HEK293 (cell line): ENCODE data around the gene L3MBTL3.

ENCODE experiments used
- CTCF ChIA-PET: fragments of 350-600 bp; formaldehyde crosslinking; extraction: SDS; loops from one replicate; lab custom pipeline; 2021; ENCODE audit warnings: antibody characterized with exemption; lab: Yijun Ruan, JAX
- POLR2A ChIA-PET: fragments of 300-600 bp; formaldehyde crosslinking; extraction: SDS; loops from one replicate; lab custom pipeline; 2020; ENCODE audit warnings: antibody characterized with exemption, inconsistent platforms; lab: Yijun Ruan, JAX
- H3K27ac ChIP-seq: fragments of 200-500 bp; sonication (Bioruptor generic); 2 replicates; pipeline ENCODE4 v1.5.1; 2014; ENCODE audit warnings: low read depth, low read length, control low read depth, inconsistent platforms; ENCODE audit errors: extremely low read depth
- H3K36me3 ChIP-seq, 2 experiments: fragments of 200-500 bp in 1 of 2; sonication (Bioruptor generic) in 1 of 2; 1 replicate in 1 of 2; 2 replicates in 1 of 2; pipeline ENCODE4 v1.5.1; 2014 to 2017; ENCODE audit warnings: inconsistent platforms in 2 of 2, low read length in 2 of 2; ENCODE audit not compliant: control insufficient read depth in 2 of 2, insufficient read depth in 1 of 2
- H3K4me1 ChIP-seq: fragments of 200-500 bp; sonication (Bioruptor generic); 2 replicates; pipeline ENCODE4 v1.5.1; 2014; ENCODE audit warnings: mild to moderate bottlenecking, low read length, inconsistent platforms; ENCODE audit not compliant: control insufficient read depth, insufficient read depth
- H3K4me3 ChIP-seq: 2 replicates; pipeline ENCODE4 v1.5.1; 2011; ENCODE audit warnings: low read depth, mild to moderate bottlenecking, control low read depth, low read length, moderate library complexity
- H3K9me3 ChIP-seq: fragments of 200-500 bp; sonication (Bioruptor generic); 2 replicates; pipeline ENCODE4 v1.5.1; 2014; ENCODE audit warnings: low read depth, low read length, inconsistent platforms; ENCODE audit not compliant: control insufficient read depth, insufficient read depth
- GLIS1 ChIP-seq: fragments of 450-650 bp; formaldehyde crosslinking; IDR thresholded peaks from 2 replicates; pipeline ENCODE4 v1.5.1; 2016; ENCODE audit warnings: missing biosample characterization, missing genetic modification characterization
- HOXC10 ChIP-seq: sonication (generic); formaldehyde crosslinking; IDR thresholded peaks from 2 replicates; pipeline ENCODE4 v1.8.1; 2023; ENCODE audit warnings: mild to moderate bottlenecking, missing genetic modification reagents
- OVOL3 ChIP-seq: fragments of 450-650 bp; formaldehyde crosslinking; IDR thresholded peaks from 2 replicates; pipeline ENCODE4 v1.5.1; 2016; ENCODE audit warnings: missing biosample characterization, missing genetic modification characterization
- ZNF169 ChIP-seq: fragments of 450-650 bp; formaldehyde crosslinking; IDR thresholded peaks from 2 replicates; pipeline ENCODE4 v1.5.1; 2016; ENCODE audit warnings: missing biosample characterization, missing genetic modification characterization
- ZNF23 ChIP-seq: fragments of 450-650 bp; formaldehyde crosslinking; IDR thresholded peaks from 2 replicates; pipeline ENCODE4 v1.5.1; 2016; ENCODE audit warnings: missing biosample characterization, missing genetic modification characterization, borderline replicate concordance
- ZNF324 ChIP-seq: fragments of 450-650 bp; formaldehyde crosslinking; IDR thresholded peaks from 2 replicates; pipeline ENCODE4 v1.5.1; 2016; ENCODE audit warnings: missing biosample characterization, missing genetic modification characterization
- ZNF366 ChIP-seq: fragments of 450-650 bp; formaldehyde crosslinking; conservative IDR thresholded peaks from 2 replicates; pipeline ENCODE4 v1.5.1; 2016; ENCODE audit warnings: missing biosample characterization, missing genetic modification characterization
- ZNF37A ChIP-seq: fragments of 450-650 bp; IDR thresholded peaks from 2 replicates; pipeline ENCODE4 v1.5.1; 2018; ENCODE audit warnings: missing biosample characterization, missing genetic modification characterization
- ZNF391 ChIP-seq: fragments of 450-650 bp; formaldehyde crosslinking; IDR thresholded peaks from 2 replicates; pipeline ENCODE4 v1.5.1; 2016; ENCODE audit warnings: low read depth, missing biosample characterization, missing genetic modification characterization, borderline replicate concordance
- ZNF433 ChIP-seq: fragments of 450-650 bp; formaldehyde crosslinking; IDR thresholded peaks from 2 replicates; pipeline ENCODE4 v1.5.1; 2016; ENCODE audit warnings: missing biosample characterization, missing genetic modification characterization, low read depth
- ZNF701 ChIP-seq: fragments of 450-650 bp; formaldehyde crosslinking; IDR thresholded peaks from 2 replicates; pipeline ENCODE4 v1.5.1; 2016; ENCODE audit warnings: missing biosample characterization, missing genetic modification characterization
- ZNF76 ChIP-seq: fragments of 450-650 bp; formaldehyde crosslinking; IDR thresholded peaks from 2 replicates; pipeline ENCODE4; 2016; ENCODE audit warnings: low read depth, missing biosample characterization, missing genetic modification characterization, borderline replicate concordance
- ZNF791 ChIP-seq: fragments of 450-650 bp; formaldehyde crosslinking; IDR thresholded peaks from 2 replicates; pipeline ENCODE4 v1.5.1; 2016; ENCODE audit warnings: missing biosample characterization, missing genetic modification characterization
- ZNF830 ChIP-seq: fragments of 450-650 bp; IDR thresholded peaks from 2 replicates; pipeline ENCODE4 v1.5.0; 2018; ENCODE audit warnings: missing biosample characterization, missing genetic modification characterization, low read depth, mild to moderate bottlenecking, moderate library complexity
- TF ChIP-seq, protein P1 (sequence below): sonication (generic); formaldehyde crosslinking; IDR thresholded peaks from 2 replicates; pipeline ENCODE4 v1.8.1; 2022; ENCODE audit warnings: mild to moderate bottlenecking, moderate library complexity, missing genetic modification reagents
- TF ChIP-seq, protein P2 (sequence below): fragments of 450-650 bp; formaldehyde crosslinking; IDR thresholded peaks from 2 replicates; pipeline ENCODE4 v1.5.1; 2016; ENCODE audit warnings: missing biosample characterization, missing genetic modification characterization, borderline replicate concordance
- TF ChIP-seq, protein P3 (sequence below): fragments of 450-650 bp; formaldehyde crosslinking; IDR thresholded peaks from 2 replicates; pipeline ENCODE4 v1.5.1; 2016; ENCODE audit warnings: missing biosample characterization, missing genetic modification characterization
- TF ChIP-seq, protein P4 (sequence below): IDR thresholded peaks from 2 replicates; pipeline ENCODE4 v1.6.1; 2011; ENCODE audit warnings: mild to moderate bottlenecking, low read depth, low read length, borderline replicate concordance
- TF ChIP-seq, protein P5 (sequence below): fragments of 450-650 bp; formaldehyde crosslinking; IDR thresholded peaks from 2 replicates; pipeline ENCODE4 v1.5.1; 2016; ENCODE audit warnings: missing biosample characterization, missing genetic modification characterization

Gene L3MBTL3

DNA sequence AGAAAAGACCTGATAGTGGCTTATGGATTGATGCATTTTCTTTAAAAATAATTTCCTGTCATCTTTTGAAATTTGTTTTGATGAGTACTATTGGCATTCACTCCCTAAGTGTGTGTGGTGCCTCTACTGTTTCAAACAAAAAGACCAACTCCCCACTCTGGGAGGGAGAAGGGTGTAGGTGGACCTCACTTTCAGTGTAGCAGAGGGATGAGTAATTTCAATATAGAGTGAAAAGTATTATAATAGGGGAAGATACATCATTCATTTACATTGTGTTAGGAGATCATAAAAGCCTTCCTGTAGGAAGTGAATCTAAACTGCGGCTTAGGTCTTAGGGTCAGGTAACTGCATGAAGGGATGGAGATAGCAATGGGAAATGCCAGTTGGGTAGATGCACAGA lies 158.0 kb downstream of the L3MBTL3 start (continued):
- TF ChIP-seq ZNF391 (tag by site-specific recombination) (no peak), GLIS1 (tag by site-specific recombination) (no peak), HOXC10 (CRISPR knock-in tag) (no peak), ZNF76 (tag by site-specific recombination) (no peak), ZNF433 (tag by site-specific recombination) (no peak)
- TF ChIP-seq, protein P1, sequence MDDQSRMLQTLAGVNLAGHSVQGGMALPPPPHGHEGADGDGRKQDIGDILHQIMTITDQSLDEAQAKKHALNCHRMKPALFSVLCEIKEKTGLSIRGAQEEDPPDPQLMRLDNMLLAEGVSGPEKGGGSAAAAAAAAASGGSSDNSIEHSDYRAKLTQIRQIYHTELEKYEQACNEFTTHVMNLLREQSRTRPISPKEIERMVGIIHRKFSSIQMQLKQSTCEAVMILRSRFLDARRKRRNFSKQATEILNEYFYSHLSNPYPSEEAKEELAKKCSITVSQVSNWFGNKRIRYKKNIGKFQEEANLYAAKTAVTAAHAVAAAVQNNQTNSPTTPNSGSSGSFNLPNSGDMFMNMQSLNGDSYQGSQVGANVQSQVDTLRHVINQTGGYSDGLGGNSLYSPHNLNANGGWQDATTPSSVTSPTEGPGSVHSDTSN (CRISPR knock-in tag): no peak
- TF ChIP-seq, protein P2, sequence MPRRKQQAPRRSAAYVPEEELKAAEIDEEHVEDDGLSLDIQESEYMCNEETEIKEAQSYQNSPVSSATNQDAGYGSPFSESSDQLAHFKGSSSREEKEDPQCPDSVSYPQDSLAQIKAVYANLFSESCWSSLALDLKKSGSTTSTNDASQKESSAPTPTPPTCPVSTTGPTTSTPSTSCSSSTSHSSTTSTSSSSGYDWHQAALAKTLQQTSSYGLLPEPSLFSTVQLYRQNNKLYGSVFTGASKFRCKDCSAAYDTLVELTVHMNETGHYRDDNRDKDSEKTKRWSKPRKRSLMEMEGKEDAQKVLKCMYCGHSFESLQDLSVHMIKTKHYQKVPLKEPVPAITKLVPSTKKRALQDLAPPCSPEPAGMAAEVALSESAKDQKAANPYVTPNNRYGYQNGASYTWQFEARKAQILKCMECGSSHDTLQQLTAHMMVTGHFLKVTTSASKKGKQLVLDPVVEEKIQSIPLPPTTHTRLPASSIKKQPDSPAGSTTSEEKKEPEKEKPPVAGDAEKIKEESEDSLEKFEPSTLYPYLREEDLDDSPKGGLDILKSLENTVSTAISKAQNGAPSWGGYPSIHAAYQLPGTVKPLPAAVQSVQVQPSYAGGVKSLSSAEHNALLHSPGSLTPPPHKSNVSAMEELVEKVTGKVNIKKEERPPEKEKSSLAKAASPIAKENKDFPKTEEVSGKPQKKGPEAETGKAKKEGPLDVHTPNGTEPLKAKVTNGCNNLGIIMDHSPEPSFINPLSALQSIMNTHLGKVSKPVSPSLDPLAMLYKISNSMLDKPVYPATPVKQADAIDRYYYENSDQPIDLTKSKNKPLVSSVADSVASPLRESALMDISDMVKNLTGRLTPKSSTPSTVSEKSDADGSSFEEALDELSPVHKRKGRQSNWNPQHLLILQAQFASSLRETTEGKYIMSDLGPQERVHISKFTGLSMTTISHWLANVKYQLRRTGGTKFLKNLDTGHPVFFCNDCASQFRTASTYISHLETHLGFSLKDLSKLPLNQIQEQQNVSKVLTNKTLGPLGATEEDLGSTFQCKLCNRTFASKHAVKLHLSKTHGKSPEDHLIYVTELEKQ (tag by site-specific recombination): no peak

DNA sequence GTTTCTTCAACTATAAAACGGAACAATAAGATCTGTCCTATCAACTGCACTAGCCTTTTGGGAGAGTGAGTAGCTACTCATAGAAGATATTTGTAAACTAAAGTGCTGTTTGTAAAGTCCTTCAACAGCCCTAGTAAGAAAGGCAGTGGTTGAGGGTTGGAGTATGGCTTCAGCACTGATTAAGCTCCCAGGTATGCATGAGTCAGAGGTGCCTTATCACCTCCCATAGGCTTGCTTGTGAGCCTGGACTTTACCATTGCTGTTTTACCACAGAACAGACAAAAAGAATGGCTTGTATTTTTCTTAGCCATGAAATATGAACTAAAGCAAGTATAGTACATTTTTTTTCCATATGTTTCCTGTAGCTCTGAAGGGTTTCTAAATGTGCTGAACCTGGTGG lies 160.3 kb downstream of the L3MBTL3 start:
- Histone ChIP-seq H3K27ac (no peak overlapping the region), H3K4me3 (no peak overlapping the region), H3K4me1 (no peaks in the 10 kb centered on the region), H3K36me3 (no peaks in the 10 kb centered on the region), H3K9me3 (no peaks in the 10 kb centered on the region)
- POLR2A ChIA-PET: no interaction called here
- CTCF ChIA-PET: interaction anchor here (0.6 kb wide), 1 partner anchor 8 kb away, joined by 3 read pairs; no protein-coding TSS in a partner anchor
- no peak for TF ChIP-seq ZNF791 (tag by site-specific recombination)
- TF ChIP-seq ZNF701 (tag by site-specific recombination): no peak
- TF ChIP-seq ZNF830 (tag by site-specific recombination): no peak
- no peak for TF ChIP-seq ZNF37A
- no peak for TF ChIP-seq ZNF23 (tag by site-specific recombination)
- TF ChIP-seq ZNF169 (tag by site-specific recombination): no peak
- TF ChIP-seq, protein P3, sequence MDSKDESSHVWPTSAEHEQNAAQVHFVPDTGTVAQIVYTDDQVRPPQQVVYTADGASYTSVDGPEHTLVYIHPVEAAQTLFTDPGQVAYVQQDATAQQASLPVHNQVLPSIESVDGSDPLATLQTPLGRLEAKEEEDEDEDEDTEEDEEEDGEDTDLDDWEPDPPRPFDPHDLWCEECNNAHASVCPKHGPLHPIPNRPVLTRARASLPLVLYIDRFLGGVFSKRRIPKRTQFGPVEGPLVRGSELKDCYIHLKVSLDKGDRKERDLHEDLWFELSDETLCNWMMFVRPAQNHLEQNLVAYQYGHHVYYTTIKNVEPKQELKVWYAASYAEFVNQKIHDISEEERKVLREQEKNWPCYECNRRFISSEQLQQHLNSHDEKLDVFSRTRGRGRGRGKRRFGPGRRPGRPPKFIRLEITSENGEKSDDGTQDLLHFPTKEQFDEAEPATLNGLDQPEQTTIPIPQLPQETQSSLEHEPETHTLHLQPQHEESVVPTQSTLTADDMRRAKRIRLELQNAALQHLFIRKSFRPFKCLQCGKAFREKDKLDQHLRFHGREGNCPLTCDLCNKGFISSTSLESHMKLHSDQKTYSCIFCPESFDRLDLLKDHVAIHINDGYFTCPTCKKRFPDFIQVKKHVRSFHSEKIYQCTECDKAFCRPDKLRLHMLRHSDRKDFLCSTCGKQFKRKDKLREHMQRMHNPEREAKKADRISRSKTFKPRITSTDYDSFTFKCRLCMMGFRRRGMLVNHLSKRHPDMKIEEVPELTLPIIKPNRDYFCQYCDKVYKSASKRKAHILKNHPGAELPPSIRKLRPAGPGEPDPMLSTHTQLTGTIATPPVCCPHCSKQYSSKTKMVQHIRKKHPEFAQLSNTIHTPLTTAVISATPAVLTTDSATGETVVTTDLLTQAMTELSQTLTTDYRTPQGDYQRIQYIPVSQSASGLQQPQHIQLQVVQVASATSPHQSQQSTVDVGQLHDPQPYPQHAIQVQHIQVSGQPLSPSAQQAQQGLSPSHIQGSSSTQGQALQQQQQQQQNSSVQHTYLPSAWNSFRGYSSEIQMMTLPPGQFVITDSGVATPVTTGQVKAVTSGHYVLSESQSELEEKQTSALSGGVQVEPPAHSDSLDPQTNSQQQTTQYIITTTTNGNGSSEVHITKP (tag by site-specific recombination): 0 out of 2 replicates have a peak, but pooled peaks have one; percentile 20

DNA sequence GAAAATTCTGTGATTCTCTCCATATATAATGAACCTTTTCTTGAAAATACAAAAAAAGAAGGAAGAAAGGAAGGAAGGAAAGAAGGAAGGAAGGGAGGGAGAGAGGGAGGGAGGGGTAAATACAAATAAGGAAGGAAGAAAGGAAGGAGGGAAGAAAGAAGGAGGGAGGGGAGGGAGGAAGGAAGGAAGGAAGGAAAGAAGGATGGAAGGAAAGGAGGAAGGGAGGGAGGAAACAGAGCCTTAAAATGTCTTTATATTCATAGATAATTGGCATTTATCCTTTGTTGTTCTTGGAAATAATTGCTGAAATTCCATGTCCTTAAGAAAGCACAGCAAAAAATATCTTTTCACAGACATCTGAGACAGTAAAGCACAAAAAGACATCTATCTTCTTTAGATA lies 164.1 kb downstream of the L3MBTL3 start:
- H3K4me1 ChIP-seq: no peaks in the 10 kb centered on the region
- H3K4me3 ChIP-seq: no peak overlapping the region
- H3K9me3 ChIP-seq: no peaks in the 10 kb centered on the region
- no peak overlapping the region for H3K27ac ChIP-seq
- TF ChIP-seq, protein P4, sequence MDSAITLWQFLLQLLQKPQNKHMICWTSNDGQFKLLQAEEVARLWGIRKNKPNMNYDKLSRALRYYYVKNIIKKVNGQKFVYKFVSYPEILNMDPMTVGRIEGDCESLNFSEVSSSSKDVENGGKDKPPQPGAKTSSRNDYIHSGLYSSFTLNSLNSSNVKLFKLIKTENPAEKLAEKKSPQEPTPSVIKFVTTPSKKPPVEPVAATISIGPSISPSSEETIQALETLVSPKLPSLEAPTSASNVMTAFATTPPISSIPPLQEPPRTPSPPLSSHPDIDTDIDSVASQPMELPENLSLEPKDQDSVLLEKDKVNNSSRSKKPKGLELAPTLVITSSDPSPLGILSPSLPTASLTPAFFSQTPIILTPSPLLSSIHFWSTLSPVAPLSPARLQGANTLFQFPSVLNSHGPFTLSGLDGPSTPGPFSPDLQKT: no peak
- no peak for TF ChIP-seq OVOL3 (tag by site-specific recombination)
- peak; percentile 68 for TF ChIP-seq ZNF366
- no peak for TF ChIP-seq ZNF324 (tag by site-specific recombination)
- TF ChIP-seq, protein P5, sequence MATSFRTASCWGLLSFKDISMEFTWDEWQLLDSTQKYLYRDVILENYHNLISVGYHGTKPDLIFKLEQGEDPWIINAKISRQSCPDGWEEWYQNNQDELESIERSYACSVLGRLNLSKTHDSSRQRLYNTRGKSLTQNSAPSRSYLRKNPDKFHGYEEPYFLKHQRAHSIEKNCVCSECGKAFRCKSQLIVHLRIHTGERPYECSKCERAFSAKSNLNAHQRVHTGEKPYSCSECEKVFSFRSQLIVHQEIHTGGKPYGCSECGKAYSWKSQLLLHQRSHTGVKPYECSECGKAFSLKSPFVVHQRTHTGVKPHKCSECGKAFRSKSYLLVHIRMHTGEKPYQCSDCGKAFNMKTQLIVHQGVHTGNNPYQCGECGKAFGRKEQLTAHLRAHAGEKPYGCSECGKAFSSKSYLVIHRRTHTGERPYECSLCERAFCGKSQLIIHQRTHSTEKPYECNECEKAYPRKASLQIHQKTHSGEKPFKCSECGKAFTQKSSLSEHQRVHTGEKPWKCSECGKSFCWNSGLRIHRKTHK: no peak
- TF ChIP-seq, all 188 proteins: peak for 1
- H3K36me3 ChIP-seq: no peaks in the 10 kb centered on the region
- POLR2A ChIA-PET: no interaction called here
- CTCF ChIA-PET: no interaction called here
